HG03280 (cell line): ENCODE measurements around the gene PTPRCAP.
"Not testable (repeated sequence)": the region's sequence is repeated elsewhere in the genome, so short reads cannot be mapped to it uniquely, and the experiment has no call there.

Source experiments
- ATAC-seq: cut with Tn5 transposase; IDR thresholded peaks from one replicate; pipeline ENCODE4 v1.9.1; 2021; ENCODE audit warnings: mild to moderate bottlenecking, moderate library complexity; ENCODE audit not compliant: unreplicated experiment

The PTPRCAP gene

DNA sequence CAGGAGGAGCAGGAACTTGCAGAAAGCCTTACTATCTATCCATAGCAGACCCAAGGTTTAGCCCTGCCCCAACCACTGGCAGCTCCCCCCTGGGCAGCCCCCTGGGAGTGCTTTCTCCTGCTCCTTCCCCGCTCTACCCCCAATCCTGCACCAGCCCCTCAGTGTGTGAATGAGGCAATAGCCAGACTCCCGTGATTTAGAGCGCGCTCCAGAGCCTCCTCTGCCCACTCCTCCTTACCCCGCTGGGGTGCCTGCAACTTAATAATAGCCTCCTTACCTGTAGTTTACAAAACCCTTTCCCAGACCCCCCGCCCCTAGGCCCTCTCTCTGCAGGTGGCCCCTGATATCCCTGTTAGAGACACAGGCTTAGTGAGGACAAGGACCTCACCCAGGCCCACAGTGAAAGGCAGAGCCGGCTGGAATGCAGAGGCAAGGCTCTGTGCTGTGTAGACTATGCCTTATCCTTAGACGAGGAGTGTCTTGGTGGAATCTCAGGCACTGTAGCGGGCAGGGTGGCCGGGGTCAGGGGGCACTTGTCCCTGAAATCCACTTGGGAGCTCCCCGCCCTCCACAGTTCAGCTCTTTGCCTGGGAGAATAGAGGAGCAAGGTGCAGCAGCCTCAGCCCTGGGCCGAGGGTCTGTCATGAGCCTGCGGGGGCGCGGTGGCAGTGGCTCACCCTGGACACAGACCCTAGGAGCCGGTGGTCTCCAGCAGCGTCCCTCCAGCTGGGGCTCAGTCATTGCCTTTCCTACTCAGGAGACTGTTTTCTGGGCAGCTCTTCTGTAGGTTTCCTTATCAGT lies 26.3 kb downstream of the PTPRCAP start:
- ATAC-seq: no peak

DNA sequence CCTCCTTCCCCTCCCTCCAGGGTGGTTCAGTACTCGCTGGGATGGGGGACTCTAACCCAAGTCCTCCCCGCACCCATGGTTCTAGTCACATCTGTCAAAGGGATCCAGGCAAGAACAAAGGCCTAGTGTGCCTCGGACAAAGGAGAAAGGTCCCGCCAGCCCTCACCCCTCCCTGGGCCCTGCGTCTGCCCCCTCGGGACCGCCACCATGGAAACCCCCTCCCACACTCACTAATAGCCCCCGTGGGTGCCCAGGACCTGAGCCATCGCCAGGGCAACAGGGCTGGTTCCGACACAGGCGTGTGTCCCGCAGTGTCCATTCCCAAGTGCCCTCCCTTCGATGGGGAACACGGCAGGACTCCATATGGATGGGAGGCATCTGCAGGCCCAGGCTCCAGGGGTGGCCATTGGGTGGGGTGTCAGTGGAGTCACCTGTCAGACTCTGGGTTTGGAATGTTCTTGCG lies 27.1 kb downstream of the PTPRCAP start:
- ATAC-seq: no peak

DNA sequence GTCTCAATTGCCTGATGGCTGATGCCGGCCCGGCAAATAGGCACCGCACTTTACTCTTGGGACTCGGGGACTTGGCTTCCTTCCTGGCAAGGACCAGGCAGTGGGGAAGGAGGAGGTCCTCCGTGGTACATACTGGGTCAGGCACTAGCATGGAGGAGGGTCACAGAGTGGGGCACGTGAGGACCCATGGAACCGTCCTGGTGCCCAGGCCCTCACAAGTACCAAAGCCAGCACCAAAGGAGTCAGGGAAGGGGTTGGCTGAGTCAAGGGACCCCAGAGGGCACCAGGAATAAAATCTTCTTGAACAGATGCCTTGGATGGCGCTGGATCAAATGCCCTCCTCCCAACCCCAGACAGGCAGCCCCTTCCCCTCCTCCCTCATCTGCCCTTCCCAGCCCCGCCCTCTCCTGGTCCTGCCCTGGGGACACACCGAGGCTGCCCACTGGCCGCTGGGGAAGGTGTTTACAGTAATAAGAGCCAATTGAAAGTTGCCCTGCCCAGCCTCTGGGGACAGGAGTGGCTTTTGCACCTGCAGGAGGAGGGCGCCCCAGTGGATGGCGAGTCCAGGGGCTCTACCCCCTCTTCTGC lies 27.6 kb downstream of the PTPRCAP start:
- no peak for ATAC-seq

GRCh38 chr11:67409261-67409666 lies 28.2 kb downstream of the PTPRCAP start:
- no peak for ATAC-seq

GRCh38 chr11:67408437-67409200 lies 28.9 kb downstream of the PTPRCAP start:
- no peak for ATAC-seq

DNA sequence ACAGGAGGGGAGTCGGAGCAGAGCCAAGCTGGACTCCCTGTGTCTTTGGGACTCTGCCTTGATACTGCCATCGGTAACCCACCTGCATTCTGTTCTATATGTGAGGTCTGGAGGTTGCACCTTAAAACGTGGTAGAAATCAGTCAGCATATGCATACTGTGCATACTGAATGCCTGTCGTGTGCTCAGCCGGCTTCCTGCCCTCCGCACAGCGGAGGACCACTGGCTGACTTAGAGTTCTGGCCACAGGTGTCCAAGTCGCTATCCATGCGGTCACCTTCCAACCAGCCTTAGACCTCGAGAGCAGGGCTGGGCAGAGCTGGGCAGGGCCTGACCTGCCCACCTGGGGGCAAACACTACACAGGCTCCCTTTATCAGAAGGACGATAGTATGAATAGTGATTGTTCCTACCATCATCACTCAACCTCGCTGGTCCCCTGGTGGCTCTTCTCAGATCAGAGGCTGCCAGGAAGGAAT lies 29.8 kb downstream of the PTPRCAP start:
- no peak for ATAC-seq

DNA sequence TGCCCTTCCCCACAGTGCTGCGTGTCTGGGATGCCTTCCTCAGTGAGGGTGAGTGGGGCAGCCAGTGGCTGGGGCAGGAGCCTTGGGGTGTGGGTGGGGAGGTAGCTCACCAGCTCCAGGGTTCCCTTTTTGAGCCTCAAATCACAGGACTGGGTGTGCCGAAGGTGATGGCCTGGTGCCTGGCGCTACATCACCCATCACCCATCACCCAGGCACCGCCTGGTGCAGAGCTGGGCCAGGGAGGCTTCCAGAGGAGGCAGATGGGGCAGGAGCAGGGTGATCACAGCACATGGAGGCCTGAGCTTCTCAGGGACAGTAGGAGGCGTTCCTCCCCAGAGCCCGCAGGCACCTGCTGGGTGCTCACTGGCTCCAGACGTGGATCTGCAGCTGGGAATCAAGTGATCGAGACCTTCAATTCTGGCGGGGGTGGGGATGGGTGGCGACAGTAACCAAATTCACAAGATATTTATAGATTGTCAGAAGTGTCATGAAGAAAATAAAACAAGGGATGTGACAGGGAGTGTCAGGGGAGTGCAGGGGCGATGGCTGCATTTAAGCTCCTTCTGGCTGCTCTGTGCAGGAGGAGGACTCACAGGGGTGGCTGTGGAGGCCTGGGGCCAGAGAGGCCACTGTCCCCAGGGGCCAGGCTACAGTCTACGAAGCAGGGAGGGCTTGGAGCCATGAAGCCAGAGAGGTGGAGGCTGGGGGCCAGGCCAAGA lies 30.4 kb downstream of the PTPRCAP start:
- no peak for ATAC-seq

- ATAC-seq: no peak
Observed at GRCh38 chr11:67406420-67406968, 31.0 kb downstream of the PTPRCAP start.

DNA sequence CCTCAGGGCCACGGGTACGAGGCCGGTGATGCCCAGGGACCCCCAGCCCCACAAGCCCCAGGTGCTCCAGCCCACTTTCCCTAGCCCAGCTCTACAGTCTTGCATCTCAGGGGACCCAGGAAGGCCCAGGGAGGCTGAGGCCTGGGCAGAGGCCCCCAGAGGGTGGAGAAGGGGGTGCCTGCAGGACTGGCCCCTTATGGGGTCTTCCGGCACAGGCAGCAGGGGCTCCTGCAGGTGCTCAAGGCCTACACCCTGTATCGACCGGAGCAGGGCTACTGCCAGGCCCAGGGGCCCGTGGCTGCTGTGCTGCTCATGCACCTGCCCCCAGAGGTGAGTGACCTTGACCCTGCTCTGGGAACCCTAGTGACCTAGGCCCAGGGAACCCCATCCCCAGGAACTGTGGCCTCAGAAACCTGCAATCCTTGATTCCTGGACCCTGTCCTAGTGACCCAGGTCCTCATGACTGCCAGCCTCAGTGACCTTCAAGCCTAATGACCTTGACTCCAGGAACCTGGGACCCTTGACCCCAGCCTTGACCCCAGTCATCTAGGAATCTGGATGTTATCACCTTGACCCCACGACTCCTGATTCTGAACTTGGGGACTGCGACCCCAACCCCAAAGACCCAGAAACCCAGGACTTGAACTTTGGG lies 31.7 kb downstream of the PTPRCAP start:
- no peak for ATAC-seq

GRCh38 chr11:67405196-67405567 lies 32.3 kb downstream of the PTPRCAP start:
- no peak for ATAC-seq

- ATAC-seq: no peak
Observed at GRCh38 chr11:67404515-67405195, 32.8 kb downstream of the PTPRCAP start.

DNA sequence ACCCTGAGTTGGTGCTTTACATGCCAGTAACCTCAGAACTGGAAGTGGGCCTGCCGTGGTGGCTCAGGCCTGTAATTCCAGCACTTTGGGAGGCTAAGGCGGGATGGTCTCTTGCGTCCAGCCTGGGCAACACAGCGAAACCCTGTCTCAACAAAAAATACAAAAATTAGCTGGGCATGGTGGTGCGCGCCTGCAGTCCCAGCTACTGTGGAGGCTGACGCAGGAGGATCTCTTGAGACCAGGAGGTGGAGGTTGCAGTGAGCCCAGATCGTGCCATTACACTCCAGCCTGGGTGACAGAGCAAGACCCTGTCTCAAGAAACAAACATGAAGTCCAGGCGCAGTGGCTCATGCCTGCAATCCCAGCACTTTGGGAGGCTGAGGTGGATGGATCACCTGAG lies 34.4 kb downstream of the PTPRCAP start:
- not testable (repeated sequence) for ATAC-seq

DNA sequence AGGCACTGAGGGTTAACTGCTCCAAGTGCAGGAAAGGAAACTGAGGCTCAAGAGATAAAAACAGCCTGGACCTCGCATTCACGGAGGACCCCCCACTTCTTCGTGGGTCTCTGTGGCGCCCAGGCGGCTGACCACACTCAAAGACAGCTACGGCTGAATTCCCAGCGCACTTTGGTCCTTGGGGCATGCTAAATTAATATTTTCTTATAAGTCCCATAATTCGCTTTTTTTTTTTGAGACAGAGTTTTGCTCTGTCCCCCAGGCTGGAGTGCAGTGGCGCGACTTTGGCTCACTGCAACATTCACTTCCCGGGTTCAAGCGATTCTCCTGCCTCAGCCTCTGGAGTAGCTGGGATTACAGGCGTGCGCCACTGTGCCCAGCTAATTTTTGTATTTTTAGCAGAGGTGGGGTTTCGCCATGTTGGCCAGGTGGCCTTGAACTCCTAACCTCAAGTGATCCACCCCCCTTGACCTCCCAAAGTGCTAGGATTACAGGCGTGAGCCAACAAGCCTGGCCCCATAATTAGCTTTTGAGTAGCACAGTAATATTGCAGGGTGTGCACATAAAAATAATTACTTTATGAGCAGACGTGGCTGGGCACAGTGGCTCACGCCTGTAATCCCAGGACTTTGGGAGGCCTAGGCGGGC lies 35.2 kb downstream of the PTPRCAP start:
- not testable (repeated sequence) for ATAC-seq

GRCh38 chr11:67401495-67402191 lies 35.8 kb downstream of the PTPRCAP start, which contains the start of gene PPP1CA:
PPP1CA (minus strand) TSS chr11:67401858; CDS start chr11:67401782, 76 bp downstream.
- ATAC-seq: peak; percentile 65

DNA sequence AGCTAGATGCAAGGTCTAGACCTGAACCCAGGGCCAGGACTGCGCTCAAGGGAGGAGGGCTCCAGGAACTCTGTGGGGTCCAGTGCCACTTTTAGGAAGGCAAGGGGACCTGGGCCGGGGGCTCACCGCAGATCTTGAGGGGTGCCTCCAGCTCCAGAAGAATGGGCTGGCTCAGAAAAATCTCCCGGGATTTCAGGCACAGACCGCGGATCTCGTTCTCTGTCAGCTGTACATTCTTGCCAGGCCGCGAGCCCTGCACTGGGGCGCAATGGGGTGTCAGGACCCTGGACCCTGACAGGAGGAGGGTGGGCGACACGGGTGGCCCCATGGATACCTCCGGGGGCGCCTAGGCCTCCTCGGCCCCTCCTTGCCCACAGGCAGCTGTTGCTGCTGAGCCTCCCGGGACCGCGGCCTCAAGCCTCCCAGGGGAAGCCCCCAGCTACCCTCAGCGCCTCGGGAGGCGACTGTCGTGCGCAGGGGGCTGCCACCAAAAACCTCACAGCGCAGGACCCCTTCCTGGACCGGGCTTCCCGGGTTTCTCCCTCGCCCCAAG lies 36.5 kb downstream of the PTPRCAP start:
- no peak for ATAC-seq

DNA sequence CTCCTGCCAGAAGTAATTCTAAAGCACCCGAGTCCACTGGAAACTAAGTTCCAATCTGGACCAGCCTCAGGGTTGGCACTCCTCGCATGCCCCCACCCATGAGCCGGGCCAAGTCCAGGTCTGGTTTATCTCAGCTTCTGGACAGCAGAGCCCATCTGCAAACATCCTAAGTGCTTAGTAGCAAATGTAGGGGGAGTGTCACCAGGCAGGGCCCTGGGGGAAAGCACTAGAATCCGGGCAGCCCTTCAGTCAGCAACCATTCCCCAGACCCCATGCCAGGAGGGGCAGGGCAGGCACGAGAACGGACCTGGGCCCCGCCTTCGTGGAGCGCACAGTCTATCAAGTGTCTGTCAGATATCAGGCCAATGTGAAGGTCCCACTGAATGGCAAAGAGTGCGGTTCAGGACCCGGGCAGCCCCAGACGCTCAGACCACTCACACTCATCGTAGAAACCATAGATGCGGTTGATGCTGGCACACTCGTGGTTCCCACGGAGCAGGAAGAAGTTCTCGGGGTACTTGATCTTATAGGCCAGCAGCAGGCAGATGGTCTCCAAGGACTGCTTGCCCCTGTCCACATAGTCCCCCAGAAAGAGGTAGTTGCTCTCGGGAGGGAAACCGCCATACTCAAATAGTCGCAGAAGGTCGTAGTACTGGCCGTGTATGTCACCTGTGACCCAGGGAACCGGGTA lies 37.1 kb downstream of the PTPRCAP start:
- no peak for ATAC-seq
